Activated CD4-positive, alpha-beta T cell treated with anti-CD3 and anti-CD28 coated beads for 4 hours (primary cell): ENCODE measurements around the gene NHSL2.

Experiments
- DNase-seq, 2 donors: peaks; one replicate each; pipeline ENCODE4 v3.0.0-alpha.2; 2020

The NHSL2 gene

GRCh38 chrX:72081605-72082320, 171.1 kb downstream of the NHSL2 start:
- DNase-seq = no peak

DNA sequence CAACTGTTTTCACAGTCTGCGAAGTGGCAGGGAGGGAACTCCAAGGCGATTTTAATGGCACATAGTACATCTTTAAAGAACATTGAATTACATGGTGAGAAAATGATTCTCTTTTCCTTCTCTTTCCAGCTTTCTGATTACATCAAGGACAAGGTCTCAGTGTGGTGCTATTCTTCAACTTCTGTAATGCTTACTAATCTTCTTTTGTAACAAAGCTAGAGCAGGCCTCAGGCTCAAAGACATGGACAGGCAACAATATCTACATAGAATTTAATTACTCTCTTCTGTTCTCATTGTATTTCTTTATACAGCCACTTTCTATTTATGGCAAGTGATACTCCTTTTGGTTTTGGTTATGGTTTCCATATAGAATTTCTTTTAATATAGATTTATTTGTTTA, 172.6 kb downstream of the NHSL2 start:
- no peak for DNase-seq

- no peak for DNase-seq
Measured at GRCh38 chrX:72084114-72084513, 173.5 kb downstream of the NHSL2 start.

GRCh38 chrX:72086995-72087394, 176.3 kb downstream of the NHSL2 start:
- no peak for DNase-seq

GRCh38 chrX:72088761-72089160, 178.1 kb downstream of the NHSL2 start:
- no peak for DNase-seq

- DNase-seq = no peak
Measured at GRCh38 chrX:72089254-72089653, 178.6 kb downstream of the NHSL2 start.

GRCh38 chrX:72094894-72095293, 184.2 kb downstream of the NHSL2 start:
- DNase-seq = peak; percentile 38 to 48

GRCh38 chrX:72095370-72095769, 184.7 kb downstream of the NHSL2 start:
- no peak for DNase-seq

- no peak for DNase-seq
Measured at GRCh38 chrX:72097098-72097497, 186.5 kb downstream of the NHSL2 start.

DNA sequence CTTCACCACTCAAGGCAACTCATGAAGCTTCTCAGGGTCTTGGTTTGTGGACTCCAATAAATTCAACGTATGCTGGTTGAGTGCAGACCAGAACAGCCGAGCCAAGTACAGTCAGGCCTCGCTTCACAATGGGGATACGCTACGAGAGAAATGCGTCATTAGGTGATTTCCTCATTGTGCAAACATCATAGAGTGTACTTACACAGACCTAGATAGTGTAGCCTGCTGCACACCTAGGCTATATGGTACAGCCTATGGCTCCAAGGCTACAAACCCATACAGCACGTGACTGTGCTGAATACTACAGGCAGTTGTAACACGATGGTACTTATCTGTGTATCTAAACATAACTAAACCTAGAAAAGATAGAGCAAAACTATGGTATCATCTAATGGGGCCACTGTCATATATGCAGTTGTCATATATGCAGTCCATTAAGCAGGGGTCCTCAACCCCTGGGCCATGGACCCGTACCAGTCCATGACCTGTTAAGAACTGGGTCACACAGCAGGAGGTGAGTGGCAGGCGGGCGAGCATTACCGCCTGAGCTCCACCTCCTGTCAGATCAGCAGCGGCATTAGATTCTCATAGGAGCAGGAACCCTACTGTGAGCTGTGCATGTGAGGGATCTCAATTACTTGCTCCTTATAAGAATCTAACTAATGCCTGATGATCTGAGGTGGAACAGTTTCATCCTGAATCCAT, 189.6 kb downstream of the NHSL2 start:
- DNase-seq = no peak

GRCh38 chrX:72100824-72101351, 190.2 kb downstream of the NHSL2 start:
- peak; percentile 47 to 52 for DNase-seq

DNA sequence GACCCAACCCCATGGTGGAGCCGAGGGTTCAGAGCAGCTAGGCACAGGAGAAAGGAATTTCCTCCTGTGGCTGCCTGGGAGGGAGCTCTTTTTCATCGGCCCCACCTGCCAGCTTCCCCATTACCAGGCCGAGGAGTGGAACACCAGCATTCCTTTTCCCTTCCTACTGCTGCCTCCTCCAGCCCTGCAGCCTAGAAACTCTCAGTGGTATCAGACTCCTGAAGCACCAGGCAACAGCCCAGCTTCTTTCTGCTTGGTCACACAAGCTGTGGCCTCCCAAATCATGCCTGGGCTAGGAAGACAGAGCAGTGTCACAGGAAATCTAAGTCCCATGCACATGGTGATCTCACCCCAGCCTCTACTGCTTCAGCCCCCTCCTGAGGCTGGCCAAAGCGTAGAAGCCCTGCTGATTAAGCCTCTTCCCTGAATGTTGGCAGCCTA, 191.0 kb downstream of the NHSL2 start:
- DNase-seq = no peak

- no peak for DNase-seq
Measured at GRCh38 chrX:72102126-72102525, 191.5 kb downstream of the NHSL2 start.

DNA sequence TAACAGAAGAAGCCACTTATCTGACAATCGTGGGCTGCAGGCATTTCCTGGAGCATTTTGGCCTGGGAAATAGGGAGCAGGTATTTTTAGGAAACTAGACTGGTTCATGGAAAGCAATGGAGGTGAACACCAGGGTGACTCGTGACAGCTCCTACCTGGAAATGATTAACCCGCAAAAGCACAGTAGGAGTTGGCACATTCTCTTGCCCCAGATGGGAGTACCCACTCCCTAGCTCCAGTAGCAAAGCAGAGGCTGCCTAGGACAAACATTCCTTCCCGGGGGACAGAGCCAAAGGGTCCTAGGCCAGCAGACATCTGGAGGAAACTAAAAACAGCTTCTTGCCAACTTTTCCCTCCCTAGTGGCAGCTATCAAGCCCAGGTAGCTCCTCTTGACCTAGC, 192.1 kb downstream of the NHSL2 start:
- no peak for DNase-seq

GRCh38 chrX:72105436-72105835, 194.8 kb downstream of the NHSL2 start:
- peak in 1 of 2 donors; percentile 18 for DNase-seq

DNA sequence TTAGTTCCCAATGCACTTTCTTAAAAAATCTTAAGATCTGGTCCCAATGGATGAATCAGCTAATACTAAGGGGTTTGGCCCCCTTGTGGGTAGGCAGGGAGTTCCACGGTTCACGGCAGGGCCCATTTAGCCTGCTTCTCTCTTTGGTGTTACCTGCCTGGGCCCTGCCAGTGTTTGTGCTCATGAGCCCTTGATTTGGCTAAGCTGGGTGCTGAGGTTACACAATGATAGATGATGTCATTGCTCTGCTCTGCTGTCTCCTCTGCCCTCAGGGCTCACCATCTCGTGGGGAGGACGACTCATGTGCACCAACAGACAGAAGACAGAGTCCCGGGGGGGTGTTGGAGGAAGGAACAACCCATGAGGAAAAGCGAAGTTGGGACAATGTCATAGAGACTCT, 196.7 kb downstream of the NHSL2 start:
- DNase-seq = no peak

- no peak for DNase-seq
Measured at GRCh38 chrX:72107841-72108595, 197.4 kb downstream of the NHSL2 start.

GRCh38 chrX:72108666-72109065, 198.0 kb downstream of the NHSL2 start:
- no peak for DNase-seq

DNA sequence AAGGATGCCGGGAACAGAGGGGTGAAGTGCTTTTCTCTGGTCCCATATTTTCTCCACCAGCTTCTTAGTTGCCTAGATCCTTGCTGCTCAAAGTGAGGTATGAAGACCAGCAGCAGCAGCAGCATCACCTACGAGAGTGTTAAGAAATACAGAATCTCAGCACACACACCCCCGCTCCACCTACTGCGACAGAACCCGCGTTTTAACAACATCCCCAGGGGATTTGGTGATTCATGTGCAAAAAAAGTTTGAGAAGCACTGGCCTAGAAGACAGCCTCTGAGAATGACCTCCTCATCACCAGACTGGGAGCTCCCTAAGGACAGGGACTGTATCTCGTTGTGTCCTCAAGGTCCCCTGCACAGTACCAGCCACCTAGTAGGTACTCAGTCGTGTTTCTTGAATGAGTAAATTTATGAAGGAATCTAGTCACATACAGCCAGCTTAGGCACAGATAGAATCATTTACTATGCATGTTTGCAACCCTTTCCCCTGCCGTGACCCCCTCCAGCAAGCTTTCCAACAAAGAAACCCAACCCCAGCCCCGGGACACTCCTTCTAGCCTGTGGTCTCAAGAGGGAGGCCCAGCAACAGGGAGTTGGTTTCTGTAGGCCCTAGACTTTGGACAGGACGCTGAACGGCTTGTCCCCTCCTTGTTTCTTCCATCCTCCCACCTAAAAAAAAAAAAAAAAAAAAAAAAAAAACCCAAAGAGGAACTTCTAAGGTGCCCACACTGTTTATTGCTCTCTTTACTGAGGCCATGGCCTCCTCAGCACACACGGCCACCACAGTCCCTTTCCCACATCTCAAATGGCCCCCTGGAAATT, 199.6 kb downstream of the NHSL2 start:
- DNase-seq = no peak

- no peak for DNase-seq
Measured at GRCh38 chrX:72110876-72111708, 200.4 kb downstream of the NHSL2 start.

DNA sequence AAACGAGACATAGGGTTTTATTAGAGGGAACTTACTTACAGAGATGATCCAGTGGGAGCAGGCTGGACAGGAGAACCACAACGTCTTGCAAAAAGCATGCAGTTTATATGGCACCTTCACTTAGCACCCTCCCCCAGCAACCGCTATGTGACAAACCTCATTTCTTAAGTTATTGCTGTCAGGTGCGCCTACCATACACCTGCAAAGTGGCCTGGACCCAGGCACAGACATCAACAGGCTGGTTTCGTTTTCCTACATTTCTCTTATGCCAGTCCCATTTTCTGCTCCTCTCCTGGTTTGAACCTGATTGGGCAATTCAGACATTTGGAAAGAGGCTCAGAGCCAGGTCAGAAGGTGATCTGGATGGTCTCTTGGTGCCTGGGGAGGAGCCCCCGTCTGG, 202.8 kb downstream of the NHSL2 start:
- no peak for DNase-seq

GRCh38 chrX:72114306-72114705, 203.7 kb downstream of the NHSL2 start:
- DNase-seq = no peak
